Osteocyte (in vitro differentiated cells): ENCODE results near the gene SH3BP4. TPM values are rescaled to one million over a fixed set of nuclear protein-coding genes. Genes with fewer than 3 reads are reported as not detected.

ENCODE experiments used
- DNase-seq: peaks from one replicate; pipeline ENCODE4 v3.0.0; 2021; ENCODE audit warnings: mixed read lengths; ENCODE audit not compliant: unreplicated experiment; ENCODE audit errors: extremely low spot score
- H3K27ac Mint-ChIP-seq: one replicate; pipeline ENCODE4 v1.8.0; 2021; ENCODE audit warnings: mild to moderate bottlenecking, mixed read lengths; ENCODE audit not compliant: unreplicated experiment
- H3K27me3 Mint-ChIP-seq: one replicate; pipeline ENCODE4 v1.8.0; 2021; ENCODE audit warnings: mixed read lengths; ENCODE audit not compliant: unreplicated experiment
- H3K36me3 Mint-ChIP-seq: one replicate; pipeline ENCODE4 v1.8.0; 2021; ENCODE audit warnings: mixed read lengths; ENCODE audit not compliant: unreplicated experiment
- H3K4me1 Mint-ChIP-seq: one replicate; pipeline ENCODE4 v1.8.0; 2021; ENCODE audit warnings: mixed read lengths; ENCODE audit not compliant: unreplicated experiment
- H3K4me3 Mint-ChIP-seq: one replicate; pipeline ENCODE4 v1.8.0; 2021; ENCODE audit warnings: mild to moderate bottlenecking, moderate library complexity, mixed read lengths; ENCODE audit not compliant: unreplicated experiment
- H3K9me3 Mint-ChIP-seq: one replicate; pipeline ENCODE4 v1.8.0; 2021; ENCODE audit warnings: mixed read lengths; ENCODE audit not compliant: unreplicated experiment
- CTCF ChIP-seq: fragments of 200-600 bp; sonication (generic); IDR thresholded peaks from 2 replicates; pipeline ENCODE4 v1.5.0; 2021; ENCODE audit warnings: antibody characterized with exemption, mild to moderate bottlenecking, moderate library complexity
- total RNA-seq: library from RNA; stranded (reverse); gene quantifications from 2 replicates; pipeline ENCODE4 v1.2.1, GENCODE V29; 2021

SH3BP4 gene
- total RNA-seq, 1 donor from 2014 or later, result 60.1 TPM

DNA sequence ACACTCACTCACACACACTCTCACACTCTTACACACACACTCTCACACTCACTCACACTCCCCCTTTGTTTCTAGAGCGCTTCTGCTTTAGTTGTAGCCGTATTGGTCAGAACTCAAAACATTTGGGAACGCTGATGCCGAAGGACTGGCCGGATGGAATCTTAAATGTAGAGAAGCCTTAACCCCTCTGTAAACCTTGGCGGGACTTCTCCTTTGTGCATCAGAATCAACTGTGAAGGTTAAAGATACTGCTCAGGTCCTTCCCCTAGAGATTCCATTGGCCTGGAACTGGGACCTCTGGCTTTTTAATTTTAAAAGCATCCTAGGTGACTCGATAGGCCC, 18.3 kb downstream of the SH3BP4 start:
- H3K9me3 Mint-ChIP-seq, result no peaks in the 10 kb centered on the region
- H3K27ac Mint-ChIP-seq, result peak overlapping the region; percentile 70
- TF ChIP-seq CTCF, result no peak
- H3K4me1 Mint-ChIP-seq, result peaks cover 76% of the 10 kb centered on the region
- no peak for DNase-seq
- peaks cover 8% of the 10 kb centered on the region for H3K36me3 Mint-ChIP-seq
- H3K27me3 Mint-ChIP-seq, result no peaks in the 10 kb centered on the region
- peak overlapping the region; percentile 63 for H3K4me3 Mint-ChIP-seq

DNA sequence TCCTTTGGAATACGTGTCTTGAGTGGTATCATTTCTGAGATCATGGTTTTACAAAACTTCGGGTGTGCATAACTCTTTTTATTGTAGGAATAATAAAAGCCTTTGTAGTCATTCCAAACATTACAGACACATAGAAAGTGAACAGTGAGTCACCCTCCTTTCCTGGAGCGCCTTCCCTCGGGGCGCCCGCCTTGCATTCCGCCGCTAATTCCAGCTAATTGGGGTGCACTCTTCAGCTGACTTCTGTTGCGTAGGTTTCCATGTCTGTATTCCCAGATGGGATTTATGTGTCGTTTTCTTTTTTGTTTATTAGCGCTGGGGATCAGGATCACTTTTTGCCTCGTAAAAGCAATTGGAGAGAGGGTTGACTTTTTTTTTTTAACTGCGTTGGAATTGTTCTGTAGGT, 18.7 kb downstream of the SH3BP4 start:
- H3K36me3 Mint-ChIP-seq, result peaks cover 5% of the 10 kb centered on the region
- peak overlapping the region; percentile 70 for H3K27ac Mint-ChIP-seq
- H3K9me3 Mint-ChIP-seq, result no peaks in the 10 kb centered on the region
- peak overlapping the region; percentile 43 for H3K4me3 Mint-ChIP-seq
- no peak for DNase-seq
- H3K4me1 Mint-ChIP-seq, result peaks cover 76% of the 10 kb centered on the region
- TF ChIP-seq CTCF, result no peak
- H3K27me3 Mint-ChIP-seq, result no peaks in the 10 kb centered on the region

GRCh38 chr2:234971496-234971895, 19.7 kb downstream of the SH3BP4 start:
- DNase-seq, result no peak
- H3K4me3 Mint-ChIP-seq, result no peak overlapping the region
- no peak overlapping the region for H3K27ac Mint-ChIP-seq
- no peaks in the 10 kb centered on the region for H3K27me3 Mint-ChIP-seq
- peaks cover 2% of the 10 kb centered on the region for H3K36me3 Mint-ChIP-seq
- no peaks in the 10 kb centered on the region for H3K9me3 Mint-ChIP-seq
- H3K4me1 Mint-ChIP-seq, result peaks cover 76% of the 10 kb centered on the region
- TF ChIP-seq CTCF, result no peak

- Mint-ChIP-seq H3K27ac (peak overlapping the region; percentile 71), H3K4me1 (peaks cover 73% of the 10 kb centered on the region), H3K9me3 (no peaks in the 10 kb centered on the region), H3K4me3 (no peak overlapping the region), H3K27me3 (no peaks in the 10 kb centered on the region), H3K36me3 (peaks cover 2% of the 10 kb centered on the region)
- no peak for TF ChIP-seq CTCF
- DNase-seq, result no peak
These were observed 21.2 kb downstream of the SH3BP4 start for GRCh38 chr2:234973008-234973407.

GRCh38 chr2:234974501-234975385, 22.9 kb downstream of the SH3BP4 start:
- peak overlapping the region; percentile 3 for H3K27ac Mint-ChIP-seq
- H3K9me3 Mint-ChIP-seq, result no peaks in the 10 kb centered on the region
- TF ChIP-seq CTCF, result no peak
- H3K27me3 Mint-ChIP-seq, result no peaks in the 10 kb centered on the region
- H3K4me3 Mint-ChIP-seq, result peak overlapping the region; percentile 14
- H3K36me3 Mint-ChIP-seq, result peaks cover 4% of the 10 kb centered on the region
- no peak for DNase-seq
- H3K4me1 Mint-ChIP-seq, result peaks cover 73% of the 10 kb centered on the region
